HT-29 (cell line): Measurements from ENCODE around the gene RTL9. TPM values are rescaled to one million over a fixed set of nuclear protein-coding genes. Genes with fewer than 3 reads are reported as not detected.
"Not testable (repeated sequence)": the region's sequence is repeated elsewhere in the genome, so short reads cannot be mapped to it uniquely, and the experiment has no call there.

Experiments used
- DNase-seq: peaks from one replicate; pipeline ENCODE4 v3.0.0-alpha.2; 2015; ENCODE audit warnings: low spot score
- total RNA-seq: library from RNA; depleted of rRNA; stranded (reverse); fragments of >200 nt; shearing (Covaris generic); gene quantifications from 2 replicates; pipeline ENCODE4 v1.2.3, GENCODE V29; 2014; rRNA removed

RTL9 gene
- 0.03 TPM in 1 of 2 replicates, not detected in the other for total RNA-seq

- no peak for DNase-seq
Observed at GRCh38 chrX:110358548-110358947, at the start of gene RTL9. TSS of gene RTL9 (plus strand) at chrX:110358848. CDS start at chrX:110450618, 91,770 bp downstream.

GRCh38 chrX:110310000-110310790, 48.5 kb upstream of the RTL9 start:
- DNase-seq: no peak

GRCh38 chrX:110310896-110311295, 47.8 kb upstream of the RTL9 start:
- DNase-seq: no peak

- DNase-seq: no peak
Observed at GRCh38 chrX:110311437-110312230, 47.0 kb upstream of the RTL9 start.

- DNase-seq: no peak
Observed at GRCh38 chrX:110315551-110315950, 43.1 kb upstream of the RTL9 start.

- DNase-seq: peak; percentile 20
Observed at GRCh38 chrX:110316351-110317060, 42.1 kb upstream of the RTL9 start.

- DNase-seq: peak; percentile 22
Observed at GRCh38 chrX:110317061-110317819, 41.4 kb upstream of the RTL9 start.

GRCh38 chrX:110317820-110318663, 40.6 kb upstream of the RTL9 start, which contains the start of gene AMMECR1:
TSS of gene AMMECR1 (minus strand) at chrX:110318085. CDS start at chrX:110318071, 14 bp downstream.
- DNase-seq: peak; percentile 78

DNA sequence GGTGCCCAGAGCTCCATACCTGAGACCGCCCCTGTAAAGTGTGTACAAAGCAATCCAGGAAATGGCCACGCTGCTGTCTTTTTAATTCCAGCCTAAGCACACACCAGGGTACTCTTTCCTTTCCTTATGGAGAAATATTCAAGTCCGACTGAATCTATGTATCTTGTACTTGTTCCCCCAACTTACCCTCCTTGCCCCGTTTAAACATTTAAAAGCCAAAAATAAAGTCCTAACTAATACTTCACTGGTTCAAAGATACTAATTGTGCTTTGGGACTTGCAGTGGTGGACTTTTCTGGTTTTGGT, 40.0 kb upstream of the RTL9 start:
- DNase-seq: no peak

DNA sequence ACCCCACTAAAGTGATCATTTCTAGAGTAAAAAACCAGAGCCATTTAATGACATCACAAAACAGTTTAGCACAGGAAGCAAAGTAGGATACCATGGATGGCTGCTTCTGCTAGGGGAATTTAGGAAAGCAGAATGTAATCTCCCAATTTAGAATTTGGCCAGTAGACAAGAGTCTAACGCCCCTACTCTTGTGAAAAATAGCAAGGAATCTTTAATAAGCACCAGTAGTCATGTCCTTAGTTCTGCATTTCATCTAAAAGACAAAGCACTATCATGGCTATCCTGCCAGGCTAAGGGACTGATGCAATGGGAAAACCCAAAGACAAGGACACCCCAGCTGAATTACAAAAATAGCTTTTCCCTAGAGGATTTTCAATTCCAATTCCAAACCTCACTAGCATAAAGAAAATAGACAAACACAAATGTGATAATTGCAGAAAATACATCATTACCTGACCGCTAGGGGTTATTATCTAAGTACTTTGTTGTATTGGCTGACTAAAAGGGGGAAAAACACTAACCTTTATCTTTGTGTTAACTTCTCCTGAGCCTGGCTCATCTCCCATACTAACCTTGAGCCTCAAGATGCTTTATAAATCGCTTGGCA, 38.2 kb upstream of the RTL9 start:
- DNase-seq: no peak

- no peak for DNase-seq
Observed at GRCh38 chrX:110321081-110321480, 37.6 kb upstream of the RTL9 start.

DNA sequence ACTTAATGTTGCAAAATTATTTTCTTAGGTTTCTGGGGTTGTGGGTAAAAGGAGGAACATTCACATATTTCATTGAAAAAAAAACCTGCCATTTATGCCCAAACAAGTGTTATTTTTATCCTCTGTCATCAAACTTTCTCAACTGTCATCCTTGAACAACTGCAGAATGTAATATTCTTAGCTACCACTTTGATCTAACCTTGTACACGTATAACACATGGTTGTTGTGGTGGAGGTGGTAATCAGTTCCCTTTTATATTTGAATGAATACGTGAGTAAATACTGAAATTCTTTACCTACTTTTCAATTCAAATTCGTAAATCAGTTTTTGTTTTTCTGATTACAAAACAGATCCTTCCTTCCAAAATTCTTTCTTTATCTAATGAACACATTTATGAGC, 37.0 kb upstream of the RTL9 start:
- DNase-seq: no peak

GRCh38 chrX:110322603-110323002, 36.0 kb upstream of the RTL9 start:
- no peak for DNase-seq

DNA sequence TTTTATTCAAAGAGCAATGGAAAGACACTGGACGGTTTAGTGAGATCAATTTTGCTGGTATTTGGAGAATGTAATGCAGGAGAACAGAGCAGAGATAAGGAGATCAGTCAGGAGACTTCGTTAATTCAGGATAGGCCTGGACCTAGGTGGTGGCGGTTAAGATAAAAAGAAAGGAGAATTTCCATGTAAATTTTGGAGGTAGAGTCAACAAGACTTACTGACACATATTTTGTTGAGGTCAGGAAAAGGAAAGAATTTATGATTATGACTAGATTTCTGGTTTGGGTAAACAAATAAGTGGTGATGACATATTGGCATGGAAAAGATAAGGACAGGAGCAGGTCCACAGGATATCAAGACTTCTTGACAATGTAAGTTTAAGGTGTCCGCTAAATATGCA, 31.9 kb upstream of the RTL9 start:
- no peak for DNase-seq

- no peak for DNase-seq
Observed at GRCh38 chrX:110327336-110327735, 31.3 kb upstream of the RTL9 start.

- DNase-seq: not testable (repeated sequence)
Observed at GRCh38 chrX:110328613-110329012, 30.0 kb upstream of the RTL9 start.

DNA sequence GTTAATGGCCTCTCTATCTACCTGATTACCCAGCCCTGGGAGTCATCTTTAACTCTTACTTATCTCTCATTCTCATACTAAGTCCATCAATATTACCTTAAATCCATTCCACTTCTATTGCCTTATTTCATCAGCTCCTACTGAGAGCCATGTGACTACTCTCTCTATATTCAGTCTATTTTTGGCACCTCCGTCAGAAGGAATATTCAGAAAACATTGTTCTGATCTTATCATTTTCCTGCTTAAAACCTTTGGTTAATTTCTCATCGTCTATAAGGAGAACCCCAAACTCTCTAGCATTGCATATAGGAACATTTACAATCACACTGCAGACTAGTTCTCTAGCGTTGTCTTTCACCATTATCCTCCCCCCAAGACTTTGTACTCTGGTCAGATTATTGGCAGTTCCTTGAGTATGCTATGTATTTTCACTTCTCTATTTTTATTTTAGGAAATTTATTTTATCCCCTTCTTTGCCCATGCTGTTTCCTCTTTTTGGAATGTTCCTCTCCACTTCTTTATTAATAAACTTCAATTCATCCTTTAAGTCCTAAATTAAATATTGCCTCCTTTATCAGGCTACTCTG, 27.1 kb upstream of the RTL9 start:
- DNase-seq: no peak

DNA sequence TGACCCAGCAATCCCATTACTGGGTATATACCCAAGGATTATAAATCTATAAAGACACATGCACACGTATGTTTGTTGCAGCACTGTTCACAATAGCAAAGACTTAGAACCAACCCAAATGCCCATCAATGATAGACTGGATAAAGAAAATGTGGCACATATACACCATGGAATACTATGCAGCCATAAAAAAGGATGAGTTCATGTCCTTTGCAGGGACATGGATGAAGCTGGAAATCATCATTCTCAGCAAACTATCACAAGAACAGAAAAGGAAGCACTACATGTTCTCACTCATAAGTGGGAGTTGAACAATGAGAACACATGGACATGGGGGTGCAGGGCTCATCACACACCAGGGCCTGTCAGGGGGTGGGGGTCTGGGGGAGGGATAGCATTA, 25.2 kb upstream of the RTL9 start:
- not testable (repeated sequence) for DNase-seq

- no peak for DNase-seq
Observed at GRCh38 chrX:110338935-110339334, 19.7 kb upstream of the RTL9 start.
